Lower lobe of right lung (tissue), 2 donors: ENCODE measurements around the gene AOC2. TPM values are rescaled to one million over a fixed set of nuclear protein-coding genes. Genes with fewer than 3 reads are reported as not detected.

ENCODE experiments used
- ATAC-seq, 2 donors: fragments of 200-7000 bp; cut with Tn5 transposase; one replicate each; pipeline ENCODE4 v1.9.1; 2020 to 2022; ENCODE audit warnings: mild to moderate bottlenecking in 2 of 2, moderate library complexity in 2 of 2
- DNase-seq: peaks from one replicate; pipeline ENCODE4 v3.0.0-alpha.2; 2020
- H3K27ac ChIP-seq: fragments of 200-600 bp; one replicate; pipeline ENCODE4 v1.8.0; 2022
- H3K27me3 ChIP-seq: fragments of 200-600 bp; one replicate; pipeline ENCODE4 v1.8.0; 2022; ENCODE audit warnings: low read depth
- H3K36me3 ChIP-seq: fragments of 200-600 bp; one replicate; pipeline ENCODE4 v1.8.0; 2022; ENCODE audit warnings: mild to moderate bottlenecking
- H3K4me1 ChIP-seq: fragments of 200-600 bp; one replicate; pipeline ENCODE4 v1.8.0; 2022
- H3K4me3 ChIP-seq: fragments of 200-600 bp; one replicate; pipeline ENCODE4 v1.8.0; 2022; ENCODE audit warnings: mild to moderate bottlenecking
- H3K9me3 ChIP-seq: fragments of 200-600 bp; one replicate; pipeline ENCODE4 v1.8.0; 2022
- CTCF ChIP-seq: fragments of 200-600 bp; IDR thresholded peaks from one replicate; pipeline ENCODE4 v1.8.0; 2022; ENCODE audit warnings: antibody characterized with exemption, mild to moderate bottlenecking
- intact Hi-C: fragments of 100-400 bp; cut with DNase I; formaldehyde crosslinking; loops from one replicate; pipeline ENCODE4 v1.11.0; 2022
- total RNA-seq: library from RNA; stranded (reverse); fragmentation: NEBNext Ultra II Directional; extraction: Animal tissue kit (Norgen Biotek cat#: 25700); gene quantifications from one replicate; pipeline ENCODE4 v1.2.1, GENCODE V29; 2021
- donor health status: DM: no; HTN: yes; CAD: no; lungs with severe emphysema.

The AOC2 gene
- total RNA-seq, 1 donor from 2014 or later = 2.1 TPM

DNA sequence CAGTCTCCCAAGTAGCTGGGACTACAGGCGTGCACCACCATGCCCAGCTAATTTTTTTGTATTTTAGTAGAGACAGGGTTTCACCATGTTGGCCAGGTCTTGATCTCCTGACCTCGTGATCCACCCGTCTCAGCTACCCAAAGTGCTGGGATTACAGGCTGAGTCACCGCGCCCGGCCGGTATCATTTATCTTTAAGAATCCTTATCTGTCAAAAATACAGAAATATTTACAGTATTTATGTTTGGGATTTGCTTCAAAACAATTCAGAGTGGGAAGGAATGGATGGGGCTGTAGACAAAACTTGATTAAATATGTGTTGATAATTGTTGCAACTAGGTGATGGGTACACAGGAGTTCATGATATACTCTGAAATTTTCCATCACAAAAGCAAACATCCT is 23.2 kb upstream of the AOC2 start:
- Histone ChIP-seq H3K4me1 (peaks cover 19% of the 10 kb centered on the region), H3K27me3 (no peaks in the 10 kb centered on the region), H3K4me3 (no peak overlapping the region), H3K27ac (no peak overlapping the region), H3K9me3 (no peaks in the 10 kb centered on the region), H3K36me3 (peaks cover 66% of the 10 kb centered on the region)
- ATAC-seq = no peak
- intact Hi-C loops = no loop called here
- no peak for TF ChIP-seq CTCF
- no peak for DNase-seq

GRCh38 chr17:42827472-42827871 is 16.9 kb upstream of the AOC2 start:
- DNase-seq (no peak), ATAC-seq (no peak)
- Histone ChIP-seq H3K27me3 (no peaks in the 10 kb centered on the region), H3K27ac (no peak overlapping the region), H3K4me3 (no peak overlapping the region), H3K4me1 (peaks cover 16% of the 10 kb centered on the region), H3K36me3 (peaks cover 3% of the 10 kb centered on the region), H3K9me3 (no peaks in the 10 kb centered on the region)
- intact Hi-C loops = no loop called here
- no peak for TF ChIP-seq CTCF

DNA sequence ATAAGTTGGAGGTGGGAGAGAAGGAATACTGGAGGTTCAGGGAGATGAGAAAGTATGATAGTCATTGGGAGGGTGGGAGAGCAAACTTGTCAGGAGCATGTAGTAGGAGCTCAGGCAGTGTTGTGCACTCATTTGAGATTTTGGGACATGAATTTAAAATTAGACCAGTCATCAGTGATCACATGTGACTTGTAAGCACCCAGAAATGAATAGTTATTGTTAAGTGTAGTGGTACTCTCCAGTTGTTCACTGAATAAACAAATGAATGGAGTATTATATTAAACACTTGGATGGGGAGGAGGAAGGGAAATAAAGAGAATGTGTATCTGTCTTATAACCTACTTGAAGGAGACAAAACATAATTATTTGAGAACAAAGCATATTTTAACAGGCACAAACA is 13.4 kb upstream of the AOC2 start:
- peaks cover 14% of the 10 kb centered on the region for H3K36me3 ChIP-seq
- TF ChIP-seq CTCF = no peak
- no peak overlapping the region for H3K27ac ChIP-seq
- H3K27me3 ChIP-seq = no peaks in the 10 kb centered on the region
- no peak overlapping the region for H3K4me3 ChIP-seq
- intact Hi-C loops = no loop called here
- ATAC-seq (no peak), DNase-seq (no peak)
- H3K9me3 ChIP-seq = no peaks in the 10 kb centered on the region
- H3K4me1 ChIP-seq = peaks cover 26% of the 10 kb centered on the region

DNA sequence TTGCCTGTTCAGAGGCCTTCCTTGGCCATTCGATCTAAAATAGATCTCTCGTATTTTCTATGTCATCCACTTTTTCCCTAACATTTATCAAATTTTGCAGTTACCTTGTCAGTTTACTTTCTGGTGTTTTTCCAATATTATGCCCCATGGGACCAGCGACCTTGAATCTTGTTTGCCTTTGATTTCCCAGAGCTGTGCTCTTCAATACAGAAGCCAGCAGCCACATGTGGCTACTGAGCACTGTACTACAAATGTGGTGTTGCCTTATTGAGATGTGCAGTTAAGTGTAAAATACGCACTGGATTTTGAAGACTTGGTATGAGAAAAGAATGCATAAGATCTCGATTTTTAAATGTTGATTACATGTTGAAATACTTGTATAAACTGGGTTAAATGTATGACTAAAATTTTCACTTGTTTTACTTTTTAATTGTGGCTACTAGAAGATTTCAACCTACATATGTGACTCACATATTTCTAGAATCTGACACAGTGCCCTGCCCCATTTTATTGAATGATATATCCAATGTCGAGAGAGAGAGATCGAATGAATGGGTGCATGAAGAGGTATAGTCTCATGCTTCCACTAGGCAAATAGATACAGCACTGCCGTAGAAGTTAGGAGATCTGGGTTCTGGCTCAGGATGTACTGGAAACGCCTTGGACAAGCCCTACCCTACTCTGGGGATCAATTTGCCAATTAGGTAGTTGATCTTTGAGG is 12.0 kb upstream of the AOC2 start:
- intact Hi-C loops = no loop called here
- ATAC-seq (peak; percentile 20 to 24), DNase-seq (no peak)
- Histone ChIP-seq H3K27ac (peak overlapping the region; percentile 92), H3K4me1 (peaks cover 26% of the 10 kb centered on the region), H3K36me3 (peaks cover 28% of the 10 kb centered on the region), H3K9me3 (no peaks in the 10 kb centered on the region), H3K4me3 (peak overlapping the region; percentile 93), H3K27me3 (no peaks in the 10 kb centered on the region)
- TF ChIP-seq CTCF = no peak

GRCh38 chr17:42832934-42833766 is 11.2 kb upstream of the AOC2 start, which contains the start of gene PSME3:
Gene PSME3 (plus strand): TSS chr17:42833397. CDS start chr17:42833632, 235 bp downstream.
- Histone ChIP-seq H3K36me3 (peaks cover 36% of the 10 kb centered on the region), H3K4me3 (peak within 1 kb of the TSS; percentile 93), H3K27ac (peak within 1 kb of the TSS; percentile 92), H3K4me1 (peaks cover 26% of the 10 kb centered on the region), H3K27me3 (no peaks in the 10 kb centered on the region), H3K9me3 (no peaks in the 10 kb centered on the region)
- TF ChIP-seq CTCF = no peak
- ATAC-seq (peak; percentile 96 to 98), DNase-seq (peak; percentile 95)
- intact Hi-C loops = no loop called here
